Pulmonary artery endothelial cell (primary cell): ENCODE results near the gene BAIAP2. TPM values are rescaled to one million over a fixed set of nuclear protein-coding genes. Genes with fewer than 3 reads are reported as not detected.
"Not testable (repeated sequence)": the region's sequence is repeated elsewhere in the genome, so short reads cannot be mapped to it uniquely, and the experiment has no call there.

Experiments
- DNase-seq: peaks from one replicate; pipeline ENCODE4 v3.0.0-alpha.2; 2011; ENCODE audit warnings: low read depth, low spot score
- total RNA-seq: library from RNA; depleted of rRNA; stranded (reverse); fragments of >200 nt; gene quantifications from 2 replicates; pipeline ENCODE4 v1.2.3, GENCODE V29; 2014

Gene BAIAP2
- total RNA-seq, 1 donor from 2014 or later: 8.0 TPM

GRCh38 chr17:81137248-81137647 lies 102.3 kb downstream of the BAIAP2 start:
- no peak for DNase-seq

GRCh38 chr17:81138083-81138482 lies 103.1 kb downstream of the BAIAP2 start:
- no peak for DNase-seq

- DNase-seq: no peak
Observed at GRCh38 chr17:81138500-81138899, 103.5 kb downstream of the BAIAP2 start.

GRCh38 chr17:81139428-81139827 lies 104.5 kb downstream of the BAIAP2 start:
- DNase-seq: no peak

GRCh38 chr17:81140018-81140417 lies 105.1 kb downstream of the BAIAP2 start:
- DNase-seq: no peak

- DNase-seq: no peak
Observed at GRCh38 chr17:81140695-81141094, 105.7 kb downstream of the BAIAP2 start.

GRCh38 chr17:81142301-81143199 lies 107.6 kb downstream of the BAIAP2 start:
- peak; percentile 27 for DNase-seq

- DNase-seq: no peak
Observed at GRCh38 chr17:81143200-81143527, 108.2 kb downstream of the BAIAP2 start.

- no peak for DNase-seq
Observed at GRCh38 chr17:81143717-81144422, 108.9 kb downstream of the BAIAP2 start.

- DNase-seq: no peak
Observed at GRCh38 chr17:81144423-81144781, 109.5 kb downstream of the BAIAP2 start.

GRCh38 chr17:81146208-81146607 lies 111.3 kb downstream of the BAIAP2 start:
- not testable (repeated sequence) for DNase-seq

- DNase-seq: no peak
Observed at GRCh38 chr17:81147701-81148100, 112.8 kb downstream of the BAIAP2 start.

- no peak for DNase-seq
Observed at GRCh38 chr17:81148571-81148970, 113.6 kb downstream of the BAIAP2 start.

GRCh38 chr17:81148986-81149533 lies 114.1 kb downstream of the BAIAP2 start:
- DNase-seq: no peak

GRCh38 chr17:81150377-81151077 lies 115.6 kb downstream of the BAIAP2 start:
- DNase-seq: no peak

- no peak for DNase-seq
Observed at GRCh38 chr17:81151278-81151677, 116.3 kb downstream of the BAIAP2 start.

- DNase-seq: no peak
Observed at GRCh38 chr17:81152288-81152828, 117.4 kb downstream of the BAIAP2 start.

- no peak for DNase-seq
Observed at GRCh38 chr17:81153340-81153803, 118.4 kb downstream of the BAIAP2 start.

GRCh38 chr17:81154016-81154415 lies 119.1 kb downstream of the BAIAP2 start:
- DNase-seq: not testable (repeated sequence)

- DNase-seq: no peak
Observed at GRCh38 chr17:81154961-81155360, 120.0 kb downstream of the BAIAP2 start.
